ENCODE results near the gene RNF14. TPM values are rescaled to one million over a fixed set of nuclear protein-coding genes. Genes with fewer than 3 reads are reported as not detected.

The RNF14 gene
- total and polyA plus RNA-seq, 10 of the 15 experiments (the other 5 are each of a cell fraction or from before 2014, with no cell fraction given) = 13.2 to 41.8 (median 28.3) TPM

- TF ChIP-seq, protein P1, sequence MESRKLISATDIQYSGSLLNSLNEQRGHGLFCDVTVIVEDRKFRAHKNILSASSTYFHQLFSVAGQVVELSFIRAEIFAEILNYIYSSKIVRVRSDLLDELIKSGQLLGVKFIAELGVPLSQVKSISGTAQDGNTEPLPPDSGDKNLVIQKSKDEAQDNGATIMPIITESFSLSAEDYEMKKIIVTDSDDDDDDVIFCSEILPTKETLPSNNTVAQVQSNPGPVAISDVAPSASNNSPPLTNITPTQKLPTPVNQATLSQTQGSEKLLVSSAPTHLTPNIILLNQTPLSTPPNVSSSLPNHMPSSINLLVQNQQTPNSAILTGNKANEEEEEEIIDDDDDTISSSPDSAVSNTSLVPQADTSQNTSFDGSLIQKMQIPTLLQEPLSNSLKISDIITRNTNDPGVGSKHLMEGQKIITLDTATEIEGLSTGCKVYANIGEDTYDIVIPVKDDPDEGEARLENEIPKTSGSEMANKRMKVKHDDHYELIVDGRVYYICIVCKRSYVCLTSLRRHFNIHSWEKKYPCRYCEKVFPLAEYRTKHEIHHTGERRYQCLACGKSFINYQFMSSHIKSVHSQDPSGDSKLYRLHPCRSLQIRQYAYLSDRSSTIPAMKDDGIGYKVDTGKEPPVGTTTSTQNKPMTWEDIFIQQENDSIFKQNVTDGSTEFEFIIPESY (IDR thresholded peaks at IDR 0.05) = no peak
- TF ChIP-seq, protein P2, sequence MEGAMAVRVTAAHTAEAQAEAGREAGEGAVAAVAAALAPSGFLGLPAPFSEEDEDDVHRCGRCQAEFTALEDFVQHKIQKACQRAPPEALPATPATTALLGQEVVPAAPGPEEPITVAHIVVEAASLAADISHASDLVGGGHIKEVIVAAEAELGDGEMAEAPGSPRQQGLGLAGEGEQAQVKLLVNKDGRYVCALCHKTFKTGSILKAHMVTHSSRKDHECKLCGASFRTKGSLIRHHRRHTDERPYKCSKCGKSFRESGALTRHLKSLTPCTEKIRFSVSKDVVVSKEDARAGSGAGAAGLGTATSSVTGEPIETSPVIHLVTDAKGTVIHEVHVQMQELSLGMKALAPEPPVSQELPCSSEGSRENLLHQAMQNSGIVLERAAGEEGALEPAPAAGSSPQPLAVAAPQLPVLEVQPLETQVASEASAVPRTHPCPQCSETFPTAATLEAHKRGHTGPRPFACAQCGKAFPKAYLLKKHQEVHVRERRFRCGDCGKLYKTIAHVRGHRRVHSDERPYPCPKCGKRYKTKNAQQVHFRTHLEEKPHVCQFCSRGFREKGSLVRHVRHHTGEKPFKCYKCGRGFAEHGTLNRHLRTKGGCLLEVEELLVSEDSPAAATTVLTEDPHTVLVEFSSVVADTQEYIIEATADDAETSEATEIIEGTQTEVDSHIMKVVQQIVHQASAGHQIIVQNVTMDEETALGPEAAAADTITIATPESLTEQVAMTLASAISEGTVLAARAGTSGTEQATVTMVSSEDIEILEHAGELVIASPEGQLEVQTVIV (IDR thresholded peaks at IDR 0.05; ENCODE audit: borderline replicate concordance, partially characterized antibody) = peak; percentile 67
- TF ChIP-seq YBX1 (IDR thresholded peaks at IDR 0.05) (no peak), CBX5 (IDR thresholded peaks at IDR 0.05; ENCODE audit: low read depth) (no peak), ZNF24 (IDR thresholded peaks at IDR 0.05) (no peak), SIX5 (IDR thresholded peaks at IDR 0.05; ENCODE audit: low read depth, low read length, severe bottlenecking) (no peak), POLR2AphosphoS5 (IDR thresholded peaks at IDR 0.05; ENCODE audit: low read length) (peak; percentile 89), KDM1A (IDR thresholded peaks at IDR 0.05; ENCODE audit: borderline replicate concordance) (no peak), MAX (IDR thresholded peaks at IDR 0.05; ENCODE audit: low read depth, low read length) (no peak), RAD21 (IDR thresholded peaks at IDR 0.05; ENCODE audit: insufficient read depth, low read depth, low read length) (no peak), SIN3A (IDR thresholded peaks at IDR 0.05; ENCODE audit: low read depth, low read length) (peak; percentile 69), SP1 (IDR thresholded peaks at IDR 0.05; ENCODE audit: low read depth, low read length) (no peak), SMARCA5 (IDR thresholded peaks at IDR 0.05) (peak; percentile 55), FOXM1 (IDR thresholded peaks at IDR 0.05; ENCODE audit: low read depth, low read length) (no peak), JUNB (IDR thresholded peaks at IDR 0.05) (no peak), CHD2 (IDR thresholded peaks at IDR 0.05; ENCODE audit: borderline replicate concordance, low read depth, low read length) (0 out of 2 replicates have a peak, but pooled peaks have one; percentile 19), PAX5 (IDR thresholded peaks at IDR 0.05; ENCODE audit: borderline replicate concordance, low read depth, low read length) (no peak), RFX5 (IDR thresholded peaks at IDR 0.05; ENCODE audit: low read depth, low read length) (no peak)
- TF ChIP-seq, protein P3, sequence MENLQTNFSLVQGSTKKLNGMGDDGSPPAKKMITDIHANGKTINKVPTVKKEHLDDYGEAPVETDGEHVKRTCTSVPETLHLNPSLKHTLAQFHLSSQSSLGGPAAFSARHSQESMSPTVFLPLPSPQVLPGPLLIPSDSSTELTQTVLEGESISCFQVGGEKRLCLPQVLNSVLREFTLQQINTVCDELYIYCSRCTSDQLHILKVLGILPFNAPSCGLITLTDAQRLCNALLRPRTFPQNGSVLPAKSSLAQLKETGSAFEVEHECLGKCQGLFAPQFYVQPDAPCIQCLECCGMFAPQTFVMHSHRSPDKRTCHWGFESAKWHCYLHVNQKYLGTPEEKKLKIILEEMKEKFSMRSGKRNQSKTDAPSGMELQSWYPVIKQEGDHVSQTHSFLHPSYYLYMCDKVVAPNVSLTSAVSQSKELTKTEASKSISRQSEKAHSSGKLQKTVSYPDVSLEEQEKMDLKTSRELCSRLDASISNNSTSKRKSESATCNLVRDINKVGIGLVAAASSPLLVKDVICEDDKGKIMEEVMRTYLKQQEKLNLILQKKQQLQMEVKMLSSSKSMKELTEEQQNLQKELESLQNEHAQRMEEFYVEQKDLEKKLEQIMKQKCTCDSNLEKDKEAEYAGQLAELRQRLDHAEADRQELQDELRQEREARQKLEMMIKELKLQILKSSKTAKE (IDR thresholded peaks at IDR 0.05; ENCODE audit: low read depth, poor library complexity, severe bottlenecking) = no peak
- TF ChIP-seq, protein P4, sequence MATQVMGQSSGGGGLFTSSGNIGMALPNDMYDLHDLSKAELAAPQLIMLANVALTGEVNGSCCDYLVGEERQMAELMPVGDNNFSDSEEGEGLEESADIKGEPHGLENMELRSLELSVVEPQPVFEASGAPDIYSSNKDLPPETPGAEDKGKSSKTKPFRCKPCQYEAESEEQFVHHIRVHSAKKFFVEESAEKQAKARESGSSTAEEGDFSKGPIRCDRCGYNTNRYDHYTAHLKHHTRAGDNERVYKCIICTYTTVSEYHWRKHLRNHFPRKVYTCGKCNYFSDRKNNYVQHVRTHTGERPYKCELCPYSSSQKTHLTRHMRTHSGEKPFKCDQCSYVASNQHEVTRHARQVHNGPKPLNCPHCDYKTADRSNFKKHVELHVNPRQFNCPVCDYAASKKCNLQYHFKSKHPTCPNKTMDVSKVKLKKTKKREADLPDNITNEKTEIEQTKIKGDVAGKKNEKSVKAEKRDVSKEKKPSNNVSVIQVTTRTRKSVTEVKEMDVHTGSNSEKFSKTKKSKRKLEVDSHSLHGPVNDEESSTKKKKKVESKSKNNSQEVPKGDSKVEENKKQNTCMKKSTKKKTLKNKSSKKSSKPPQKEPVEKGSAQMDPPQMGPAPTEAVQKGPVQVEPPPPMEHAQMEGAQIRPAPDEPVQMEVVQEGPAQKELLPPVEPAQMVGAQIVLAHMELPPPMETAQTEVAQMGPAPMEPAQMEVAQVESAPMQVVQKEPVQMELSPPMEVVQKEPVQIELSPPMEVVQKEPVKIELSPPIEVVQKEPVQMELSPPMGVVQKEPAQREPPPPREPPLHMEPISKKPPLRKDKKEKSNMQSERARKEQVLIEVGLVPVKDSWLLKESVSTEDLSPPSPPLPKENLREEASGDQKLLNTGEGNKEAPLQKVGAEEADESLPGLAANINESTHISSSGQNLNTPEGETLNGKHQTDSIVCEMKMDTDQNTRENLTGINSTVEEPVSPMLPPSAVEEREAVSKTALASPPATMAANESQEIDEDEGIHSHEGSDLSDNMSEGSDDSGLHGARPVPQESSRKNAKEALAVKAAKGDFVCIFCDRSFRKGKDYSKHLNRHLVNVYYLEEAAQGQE (IDR thresholded peaks at IDR 0.05; ENCODE audit: low read depth, low read length) = no peak; the same call in 1 of the 2 replicates
These were observed at the start of gene RNF14 (continued) for GRCh38 chr5:141968914-141969608.
